IMR-90 (cell line): Measurements from ENCODE around the gene EMC8. TPM values are rescaled to one million over a fixed set of nuclear protein-coding genes. Genes with fewer than 3 reads are reported as not detected.

Experiments
- ATAC-seq: fragments of 200-7000 bp; cut with Tn5 transposase; 2 replicates; pipeline ENCODE4 v1.9.1; 2020; ENCODE audit warnings: low read depth, mild to moderate bottlenecking, moderate library complexity
- BruUV-seq: library from RNA; stranded (reverse); fragments of 400-500 nt; replicated peaks from 2 replicates; lab custom pipeline; 2021; lab: Mats Ljungman, UMichigan
- CTCF ChIA-PET: fragments of 300-600 bp; formaldehyde crosslinking; extraction: SDS; loops from one replicate; lab custom pipeline; 2021; ENCODE audit warnings: antibody characterized with exemption; lab: Yijun Ruan, JAX
- POLR2A ChIA-PET: fragments of 300-600 bp; sonication (Branson Sonifier 250); formaldehyde crosslinking; loops from one replicate; lab custom pipeline; 2022; ENCODE audit warnings: antibody characterized with exemption; ENCODE audit not compliant: unreplicated experiment; lab: Charles Lee
- DNase-seq: peaks from one replicate; pipeline ENCODE4 v3.0.0; 2013
- H2AFZ ChIP-seq: replicated peaks from 2 replicates; pipeline ENCODE3; 2013; ENCODE audit warnings: low read length, mild to moderate bottlenecking; ENCODE audit not compliant: poor library complexity
- H2AK5ac ChIP-seq: 2 replicates; pipeline ENCODE4 v1.6.1; 2013; ENCODE audit warnings: low read depth, low read length, inconsistent platforms
- H2AK9ac ChIP-seq: replicated peaks from 2 replicates; pipeline ENCODE3; 2013; ENCODE audit warnings: mild to moderate bottlenecking, low read depth, low read length, moderate library complexity; ENCODE audit not compliant: poor library complexity
- H2BK120ac ChIP-seq: 2 replicates; pipeline ENCODE4 v1.6.1; 2013; ENCODE audit warnings: low read depth, low read length, inconsistent platforms
- H2BK15ac ChIP-seq: 3 replicates; pipeline ENCODE4 v1.6.1; 2013; ENCODE audit warnings: low read depth, low read length, inconsistent platforms
- H2BK20ac ChIP-seq: 2 replicates; pipeline ENCODE4 v1.6.1; 2013; ENCODE audit warnings: low read depth, mild to moderate bottlenecking, inconsistent platforms, low read length, moderate library complexity
- H2BK5ac ChIP-seq: 2 replicates; pipeline ENCODE4 v1.6.1; 2013; ENCODE audit warnings: mild to moderate bottlenecking, low read depth, low read length, inconsistent platforms; ENCODE audit not compliant: poor library complexity, severe bottlenecking
- H3K14ac ChIP-seq: replicated peaks from 2 replicates; pipeline ENCODE4 v1.6.1; 2013; ENCODE audit warnings: low read depth, low read length, inconsistent platforms
- H3K18ac ChIP-seq: 2 replicates; pipeline ENCODE4 v1.6.1; 2013; ENCODE audit warnings: low read depth, low read length, control low read depth
- H3K23ac ChIP-seq: 2 replicates; pipeline ENCODE4 v1.6.1; 2013; ENCODE audit warnings: low read depth, low read length, inconsistent platforms
- H3K27ac ChIP-seq: 2 replicates; pipeline ENCODE4 v1.5.1; 2013; ENCODE audit warnings: mild to moderate bottlenecking, control low read depth, low read length; ENCODE audit not compliant: insufficient read depth
- H3K27me3 ChIP-seq: 2 replicates; pipeline ENCODE4 v1.6.1; 2013; ENCODE audit warnings: low read length; ENCODE audit not compliant: control insufficient read depth, insufficient read depth
- H3K36me3 ChIP-seq: 2 replicates; pipeline ENCODE4 v1.6.1; 2013; ENCODE audit warnings: low read length, mixed read lengths; ENCODE audit not compliant: control insufficient read depth, insufficient read depth
- H3K4ac ChIP-seq: 2 replicates; pipeline ENCODE4 v1.6.1; 2013; ENCODE audit warnings: low read depth, low read length, inconsistent platforms
- H3K4me1 ChIP-seq: 2 replicates; pipeline ENCODE4 v1.6.1; 2013; ENCODE audit warnings: low read length, mixed read lengths; ENCODE audit not compliant: control insufficient read depth, insufficient read depth
- H3K4me2 ChIP-seq: 2 replicates; pipeline ENCODE4 v1.6.1; 2013; ENCODE audit warnings: low read depth, mild to moderate bottlenecking, control low read depth, low read length, moderate library complexity
- H3K4me3 ChIP-seq: 2 replicates; pipeline ENCODE4 v1.5.1; 2013; ENCODE audit warnings: low read depth, mild to moderate bottlenecking, control low read depth, low read length, moderate library complexity; ENCODE audit not compliant: insufficient read depth
- H3K56ac ChIP-seq: 2 replicates; pipeline ENCODE4 v1.6.1; 2013; ENCODE audit warnings: low read length, inconsistent platforms; ENCODE audit not compliant: insufficient read depth; ENCODE audit errors: extremely low read depth
- H3K79me1 ChIP-seq, 2 experiments: 2 replicates each; pipeline ENCODE4 v1.6.1; 2013; ENCODE audit warnings: low read length in 2 of 2, inconsistent platforms in 1 of 2, low read depth in 1 of 2
- H3K9ac ChIP-seq: 2 replicates; pipeline ENCODE4 v1.6.1; 2013; ENCODE audit warnings: low read depth, low read length, control low read depth
- H3K9me1 ChIP-seq: 2 replicates; pipeline ENCODE4 v1.6.1; 2013; ENCODE audit warnings: low read length, inconsistent platforms; ENCODE audit not compliant: insufficient read depth
- H3K9me3 ChIP-seq: 2 replicates; pipeline ENCODE4 v1.6.1; 2013; ENCODE audit warnings: low read length; ENCODE audit not compliant: control insufficient read depth, insufficient read depth
- H4K20me1 ChIP-seq: 2 replicates; pipeline ENCODE4 v1.6.1; 2013; ENCODE audit warnings: low read length, inconsistent platforms; ENCODE audit not compliant: insufficient read depth
- H4K5ac ChIP-seq: 2 replicates; pipeline ENCODE4 v1.6.1; 2013; ENCODE audit warnings: mild to moderate bottlenecking, low read depth, low read length, control low read depth
- H4K8ac ChIP-seq, 2 experiments: 2 replicates each; pipeline ENCODE4 v1.6.1; 2013; ENCODE audit warnings: low read depth in 2 of 2, low read length in 2 of 2, control low read depth in 1 of 2, inconsistent platforms in 1 of 2
- H4K91ac ChIP-seq: 2 replicates; pipeline ENCODE4 v1.6.1; 2013; ENCODE audit warnings: low read depth, low read length, inconsistent platforms; ENCODE audit not compliant: insufficient read depth
- CEBPB ChIP-seq: IDR thresholded peaks from 2 replicates; pipeline ENCODE4 v1.6.1; 2012; ENCODE audit warnings: low read depth, low read length, improper control_type of control experiment
- CTCF ChIP-seq: conservative IDR thresholded peaks from 2 replicates; pipeline ENCODE4 v1.5.1; 2012; ENCODE audit warnings: mild to moderate bottlenecking, low read depth, low read length, improper control_type of control experiment
- ELK1 ChIP-seq: fragments of 150-350 bp; IDR thresholded peaks from 2 replicates; pipeline ENCODE4 v1.6.1; 2016; ENCODE audit warnings: low read depth, mild to moderate bottlenecking, low read length, moderate library complexity, borderline replicate concordance
- FOS ChIP-seq: fragments of 150-350 bp; IDR thresholded peaks from 2 replicates; pipeline ENCODE4 v1.6.1; 2016; ENCODE audit warnings: low read depth, low read length
- MAZ ChIP-seq: IDR thresholded peaks from 2 replicates; pipeline ENCODE4 v1.6.1; 2012; ENCODE audit warnings: low read depth, mild to moderate bottlenecking, low read length, improper control_type of control experiment, moderate library complexity, borderline replicate concordance
- MXI1 ChIP-seq: IDR thresholded peaks from 2 replicates; pipeline ENCODE4 v1.6.1; 2012; ENCODE audit warnings: low read depth, mild to moderate bottlenecking, low read length, moderate library complexity, borderline replicate concordance
- NFE2L2 ChIP-seq: fragments of 150-350 bp; IDR thresholded peaks from 2 replicates; pipeline ENCODE4 v1.6.1; 2016; ENCODE audit warnings: low read depth, mild to moderate bottlenecking, low read length
- POLR2A ChIP-seq: IDR thresholded peaks from 2 replicates; pipeline ENCODE4 v1.6.1; 2012; ENCODE audit warnings: mild to moderate bottlenecking, low read depth, low read length
- RAD21 ChIP-seq: IDR thresholded peaks from 2 replicates; pipeline ENCODE4 v1.6.1; 2012; ENCODE audit warnings: low read length, improper control_type of control experiment
- RCOR1 ChIP-seq: IDR thresholded peaks from 2 replicates; pipeline ENCODE4 v1.6.1; 2012; ENCODE audit warnings: mild to moderate bottlenecking, low read length, improper control_type of control experiment; ENCODE audit not compliant: insufficient replicate concordance
- RFX5 ChIP-seq: IDR thresholded peaks from 2 replicates; pipeline ENCODE4 v1.8.0; 2012; ENCODE audit warnings: low read depth, mild to moderate bottlenecking, low read length, moderate library complexity
- WGBS, 2 experiments: methylation state at CpG; one replicate each; pipeline versions ENCODE4 v1.1.5 to v1.1.7; 2013; ENCODE audit warnings: missing lambda C conversion rate in 2 of 2; ENCODE audit not compliant: insufficient read length in 1 of 2; ENCODE audit errors: extremely low coverage in 2 of 2; 5-methylcytosine and 5-hydroxymethylcytosine counted together
- dilution Hi-C: fragments of 300-500 bp; cut with HindIII; formaldehyde crosslinking; loops from one replicate; pipeline ENCODE4 v1.14.3; 2018; ENCODE audit warnings: low sequenced_read_pairs; ENCODE audit not compliant: unreplicated experiment
- in situ Hi-C: fragments of 300-500 bp; cut with MboI; formaldehyde crosslinking; loops from 3 replicates; pipeline ENCODE4 v1.14.3; 2019; ENCODE audit warnings: low sequenced_read_pairs, inconsistent platforms, mixed read lengths
- intact Hi-C: fragments of 100-400 bp; cut with micrococcal nuclease; formaldehyde crosslinking; loops from 2 replicates; pipeline ENCODE4 v1.10.0; 2022
- polyA plus RNA-seq, 3 experiments: library from polyadenylated mRNA; depleted of rRNA; stranded (reverse); fragments of >200 nt; gene quantifications; 2 replicates each; pipeline ENCODE4 v1.2.3, GENCODE V29; 2012; ENCODE audit warnings: low replicate concordance in 1 of 3
- total RNA-seq: library from RNA; depleted of rRNA; stranded (reverse); fragments of >200 nt; gene quantifications from 2 replicates; pipeline ENCODE4 v1.2.3, GENCODE V29; 2012
- TF ChIP-seq, protein P1 (sequence below): fragments of 150-350 bp; IDR thresholded peaks from 2 replicates; pipeline ENCODE4 v1.6.1; 2017; ENCODE audit warnings: mild to moderate bottlenecking, antibody characterized with exemption, low read length, low read depth

EMC8 gene
- total and polyA plus RNA-seq, 2 of the 4 experiments (the other 2 are of a cell fraction), result 23.7 to 48.9 TPM

DNA sequence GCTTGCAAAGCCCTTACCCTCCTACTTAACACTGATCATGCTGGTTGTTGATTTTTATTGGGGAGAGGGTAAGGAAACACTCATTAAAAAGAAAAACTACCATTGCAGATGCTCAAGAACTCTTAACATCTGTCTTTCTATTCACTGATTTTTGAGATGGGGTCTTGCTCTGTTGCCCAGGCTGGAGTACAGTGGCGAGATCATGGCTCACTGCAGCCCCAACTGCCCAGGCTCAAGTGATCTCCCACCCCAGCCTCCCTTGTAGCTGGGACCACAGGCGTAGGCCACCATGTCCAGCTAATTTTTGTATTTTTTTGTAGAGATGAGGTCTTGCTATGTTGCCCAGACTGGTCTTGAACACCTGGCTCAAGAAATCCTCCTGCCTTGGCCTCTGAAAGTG lies 14.5 kb downstream of the EMC8 start:
- no peaks in the 10 kb centered on the region for H3K27me3 ChIP-seq
- H3K9me3 ChIP-seq, result no peaks in the 10 kb centered on the region
- H3K4me3 ChIP-seq, result no peak overlapping the region
- no peak overlapping the region for H3K56ac ChIP-seq
- H2AK9ac ChIP-seq, result no peak overlapping the region
- H4K91ac ChIP-seq, result no peak overlapping the region
- H2BK5ac ChIP-seq, result no peak overlapping the region
- H2BK15ac ChIP-seq, result no peak overlapping the region
- no peak overlapping the region for H3K14ac ChIP-seq
- no peak overlapping the region for H4K8ac ChIP-seq
- peaks cover 39% of the 10 kb centered on the region for H3K36me3 ChIP-seq
- TF ChIP-seq, protein P1, sequence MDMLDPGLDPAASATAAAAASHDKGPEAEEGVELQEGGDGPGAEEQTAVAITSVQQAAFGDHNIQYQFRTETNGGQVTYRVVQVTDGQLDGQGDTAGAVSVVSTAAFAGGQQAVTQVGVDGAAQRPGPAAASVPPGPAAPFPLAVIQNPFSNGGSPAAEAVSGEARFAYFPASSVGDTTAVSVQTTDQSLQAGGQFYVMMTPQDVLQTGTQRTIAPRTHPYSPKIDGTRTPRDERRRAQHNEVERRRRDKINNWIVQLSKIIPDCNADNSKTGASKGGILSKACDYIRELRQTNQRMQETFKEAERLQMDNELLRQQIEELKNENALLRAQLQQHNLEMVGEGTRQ, result no peak
- TF ChIP-seq MAZ, result no peak
- TF ChIP-seq FOS, result no peak
- no peak for TF ChIP-seq POLR2A
- TF ChIP-seq ELK1, result no peak
- TF ChIP-seq CTCF, result no peak
- no peak for TF ChIP-seq NFE2L2
- no peak for TF ChIP-seq MXI1
- no peak for TF ChIP-seq CEBPB
- TF ChIP-seq RAD21, result no peak
- no peak for TF ChIP-seq RCOR1
- TF ChIP-seq RFX5, result no peak
- BruUV-seq, result no TSS peak
- ChIA-PET POLR2A (no interaction called here), CTCF (no interaction called here)
- H2AK5ac ChIP-seq, result no peak overlapping the region
- in situ Hi-C loops (no loop called here), intact Hi-C loops (no loop called here), dilution Hi-C loops (no loop called here)
- H3K9me1 ChIP-seq, result peaks cover 11% of the 10 kb centered on the region
- H3K27ac ChIP-seq, result no peak overlapping the region
- peaks cover 54 to 85% of the 10 kb centered on the region in 2 experiments for H3K79me1 ChIP-seq
- H3K18ac ChIP-seq, result no peak overlapping the region
- no peak overlapping the region for H4K5ac ChIP-seq
- no peak overlapping the region for H3K4me2 ChIP-seq
- H3K4me1 ChIP-seq, result peaks cover 18% of the 10 kb centered on the region
- H3K9ac ChIP-seq, result no peak overlapping the region
- H3K4ac ChIP-seq, result no peak overlapping the region
- H4K20me1 ChIP-seq, result peaks cover 69% of the 10 kb centered on the region
- no peak overlapping the region for H2AFZ ChIP-seq
- no peak for ATAC-seq
- no peak overlapping the region for H2BK120ac ChIP-seq
- no CpG with 5 or more reads among the region's 2 CpGs for WGBS, 2 experiments
- H3K23ac ChIP-seq, result no peak overlapping the region
- H2BK20ac ChIP-seq, result no peak overlapping the region
- no peak for DNase-seq
